ENCODE measurements around the gene AKR7A3.
A peak's percentile ranks its signal among the peaks of the same experiment; 100 is the strongest.
"Not testable (repeated sequence)": the region's sequence is repeated elsewhere in the genome, so short reads cannot be mapped to it uniquely, and the experiment has no call there.

Gene AKR7A3

GRCh38 chr1:19294638-19295037 is 6.1 kb upstream of the AKR7A3 start:
- H3K4me3 ChIP-seq (replicated peaks; ENCODE audit: low read depth, low read length): no peak overlapping the region
- DNase-seq (ENCODE audit: extremely low read depth, low read depth): no peak
- TF ChIP-seq CTCF (IDR thresholded peaks at IDR 0.05; ENCODE audit: low read depth, low read length, missing control alignments): no peak

GRCh38 chr1:19289244-19289643 is 674 bp upstream of the AKR7A3 start:
- DNase-seq (ENCODE audit: extremely low read depth, low read depth): no peak
- H3K4me3 ChIP-seq (replicated peaks; ENCODE audit: low read depth, low read length): peak overlapping the region; percentile 36
- no peak for TF ChIP-seq CTCF (IDR thresholded peaks at IDR 0.05; ENCODE audit: low read depth, low read length, missing control alignments)

GRCh38 chr1:19287436-19288185 is 959 bp downstream of the AKR7A3 start:
- H3K4me3 ChIP-seq (replicated peaks; ENCODE audit: low read depth, low read length): no peak overlapping the region
- no peak for DNase-seq (ENCODE audit: extremely low read depth, low read depth)
- TF ChIP-seq CTCF (IDR thresholded peaks at IDR 0.05; ENCODE audit: low read depth, low read length, missing control alignments): no peak

GRCh38 chr1:19285807-19286206 is 2.8 kb downstream of the AKR7A3 start:
- DNase-seq (ENCODE audit: extremely low read depth, low read depth); H3K4me3 ChIP-seq (replicated peaks; ENCODE audit: low read depth, low read length): not testable (repeated sequence)

GRCh38 chr1:19285366-19285765 is 3.2 kb downstream of the AKR7A3 start:
- DNase-seq (ENCODE audit: extremely low read depth, low read depth); H3K4me3 ChIP-seq (replicated peaks; ENCODE audit: low read depth, low read length): not testable (repeated sequence)

GRCh38 chr1:19284881-19285280 is 3.7 kb downstream of the AKR7A3 start:
- TF ChIP-seq CTCF (IDR thresholded peaks at IDR 0.05; ENCODE audit: low read depth, low read length, missing control alignments): no peak
- no peak for DNase-seq (ENCODE audit: extremely low read depth, low read depth)

GRCh38 chr1:19283891-19284290 is 4.7 kb downstream of the AKR7A3 start:
- TF ChIP-seq CTCF (IDR thresholded peaks at IDR 0.05; ENCODE audit: low read depth, low read length, missing control alignments): no peak
- no peak overlapping the region for H3K4me3 ChIP-seq (replicated peaks; ENCODE audit: low read depth, low read length)
- DNase-seq (ENCODE audit: extremely low read depth, low read depth): no peak

More at GRCh38 chr1:19284881-19285280, 3.7 kb downstream of the AKR7A3 start:
- H3K4me3 ChIP-seq (replicated peaks; ENCODE audit: low read depth, low read length): no peak overlapping the region

- no peak for DNase-seq (ENCODE audit: extremely low read depth, low read depth)
- no peak overlapping the region for H3K4me3 ChIP-seq (replicated peaks; ENCODE audit: low read depth, low read length)
- no peak for TF ChIP-seq CTCF (IDR thresholded peaks at IDR 0.05; ENCODE audit: low read depth, low read length, missing control alignments)
These were observed 13.9 kb downstream of the AKR7A3 start for GRCh38 chr1:19274636-19275035.

- H3K4me3 ChIP-seq (replicated peaks; ENCODE audit: low read depth, low read length); DNase-seq (ENCODE audit: extremely low read depth, low read depth): not testable (repeated sequence)
These were observed 14.6 kb downstream of the AKR7A3 start for GRCh38 chr1:19273844-19274531.

All from HFF-Myc (cell line).